Activated CD8-positive, alpha-beta memory T cell treated with anti-CD3 and anti-CD28 coated beads, Interleukin-2, amount 50 U/mL, for 24 hours (primary cell): ENCODE data around the gene SYT1.

Experiments used
- DNase-seq: peaks from one replicate; pipeline ENCODE4 v3.0.0-alpha.2; 2020; ENCODE audit errors: extremely low read depth

Gene SYT1

GRCh38 chr12:79294590-79294989 lies 430.0 kb downstream of the SYT1 start:
- DNase-seq, result no peak

DNA sequence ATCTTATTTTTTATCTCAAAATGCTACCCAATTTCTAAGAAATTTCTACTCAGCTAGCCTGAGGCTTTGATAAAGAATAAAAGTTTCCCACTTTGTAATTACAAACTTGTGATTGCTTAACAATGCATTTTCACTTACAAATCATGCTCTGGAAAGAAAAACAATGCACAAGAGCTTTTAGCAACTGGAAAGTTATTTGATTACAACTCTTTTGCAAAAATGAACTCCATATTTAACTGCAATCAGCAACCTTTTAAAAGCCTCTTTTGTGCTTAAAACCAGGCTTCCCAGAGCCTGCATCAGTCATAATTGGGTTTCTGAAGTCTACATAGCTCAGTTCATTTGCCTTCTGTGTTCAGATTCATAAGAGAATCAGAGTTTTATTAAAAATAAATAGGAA lies 431.0 kb downstream of the SYT1 start:
- DNase-seq, result no peak

- no peak for DNase-seq
Measured at GRCh38 chr12:79296133-79296532, 431.6 kb downstream of the SYT1 start.

DNA sequence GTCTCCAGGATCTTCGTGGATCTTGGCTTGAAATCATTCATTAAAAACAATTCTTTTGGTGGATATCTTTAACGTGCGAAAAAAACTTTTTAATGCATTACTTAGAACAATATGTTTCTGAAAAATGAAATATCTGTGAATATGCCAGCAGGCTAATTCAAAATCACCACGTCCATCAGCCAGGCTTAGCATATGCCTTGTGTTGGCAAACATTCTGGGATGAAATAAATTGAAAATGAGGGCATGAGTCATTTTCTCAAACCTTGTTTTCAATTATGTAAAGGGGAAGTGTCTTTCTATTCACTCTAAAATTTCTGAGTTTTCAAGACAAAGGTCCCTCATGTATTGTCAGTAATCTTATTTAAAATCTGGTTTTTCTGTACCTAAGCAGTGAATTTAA lies 432.3 kb downstream of the SYT1 start:
- DNase-seq, result no peak

DNA sequence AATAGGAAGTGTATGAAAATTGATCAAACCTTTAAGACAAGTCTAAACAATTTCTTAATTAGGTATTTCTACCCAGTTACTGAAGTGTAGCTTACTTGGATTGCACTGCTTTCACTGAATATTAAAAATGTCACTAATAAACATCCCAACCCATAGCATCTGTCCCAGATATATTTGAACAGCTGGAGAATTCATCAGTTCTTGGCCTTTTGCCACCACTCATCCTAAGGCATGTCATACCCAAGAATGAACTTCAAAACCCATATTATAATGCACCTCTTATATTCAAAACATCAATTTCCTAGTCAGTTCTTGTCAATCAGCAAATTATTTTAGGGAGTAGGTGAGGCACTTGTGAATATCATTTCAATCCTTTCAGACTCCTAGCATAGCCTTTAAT lies 433.9 kb downstream of the SYT1 start:
- DNase-seq, result no peak

- no peak for DNase-seq
Measured at GRCh38 chr12:79299447-79300198, 435.0 kb downstream of the SYT1 start.

DNA sequence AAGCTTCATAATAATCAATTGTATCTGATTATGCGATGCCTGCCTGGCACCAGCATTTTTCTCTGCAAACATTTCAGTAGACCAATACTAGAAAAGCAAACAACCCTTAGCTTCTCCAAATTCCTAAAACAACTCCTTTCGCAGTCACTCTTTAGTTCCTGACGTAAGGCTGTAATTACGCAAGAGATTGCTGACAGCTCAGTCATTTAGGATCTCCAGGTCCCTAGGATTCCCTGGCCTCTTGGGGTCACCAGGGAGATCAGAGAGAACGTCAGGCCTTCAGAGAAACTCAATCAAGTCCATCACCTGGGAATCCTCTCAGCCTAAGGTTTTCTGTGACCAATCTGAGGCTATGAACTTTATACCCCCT lies 435.6 kb downstream of the SYT1 start:
- no peak for DNase-seq

- DNase-seq, result no peak
Measured at GRCh38 chr12:79301181-79301580, 436.6 kb downstream of the SYT1 start.

- no peak for DNase-seq
Measured at GRCh38 chr12:79302162-79302814, 437.7 kb downstream of the SYT1 start.

DNA sequence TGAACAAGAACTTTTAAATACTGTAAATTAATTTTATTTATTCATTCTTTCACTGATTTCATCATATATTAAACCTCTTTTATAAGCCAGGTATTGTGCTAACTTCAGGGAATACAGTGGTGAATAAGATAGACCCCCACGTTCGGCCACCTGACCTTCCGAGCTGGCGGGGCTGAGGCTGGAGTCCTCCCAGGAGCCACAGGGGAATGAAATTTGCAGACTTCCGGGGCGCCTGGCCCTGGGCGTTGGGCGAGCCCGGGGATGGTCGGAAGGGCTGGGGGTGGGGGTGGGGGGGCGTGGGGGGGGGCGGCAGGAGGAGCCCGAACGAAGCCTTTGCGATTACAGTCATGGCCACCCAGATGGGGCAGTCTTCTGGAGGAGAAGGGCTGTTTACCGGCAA lies 442.8 kb downstream of the SYT1 start:
- no peak for DNase-seq

DNA sequence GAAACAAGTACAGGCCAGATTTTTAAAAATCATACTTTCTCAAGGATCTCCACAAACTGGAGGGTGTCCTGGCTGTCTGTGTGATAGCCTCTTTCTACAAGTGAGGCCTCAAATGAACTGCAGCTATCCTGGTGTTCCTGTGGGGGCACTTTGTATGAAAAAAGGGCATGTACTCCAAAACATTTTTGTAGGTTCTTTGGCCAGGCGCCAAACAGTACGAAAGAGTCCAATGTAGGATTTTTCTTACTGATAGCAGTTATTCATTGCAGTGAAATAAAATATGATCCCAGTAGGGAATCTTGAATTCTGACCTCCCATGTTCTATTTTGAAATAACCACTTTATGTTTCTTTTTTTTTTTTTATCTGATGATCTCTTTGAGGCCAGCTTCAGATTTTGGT lies 444.5 kb downstream of the SYT1 start:
- no peak for DNase-seq

DNA sequence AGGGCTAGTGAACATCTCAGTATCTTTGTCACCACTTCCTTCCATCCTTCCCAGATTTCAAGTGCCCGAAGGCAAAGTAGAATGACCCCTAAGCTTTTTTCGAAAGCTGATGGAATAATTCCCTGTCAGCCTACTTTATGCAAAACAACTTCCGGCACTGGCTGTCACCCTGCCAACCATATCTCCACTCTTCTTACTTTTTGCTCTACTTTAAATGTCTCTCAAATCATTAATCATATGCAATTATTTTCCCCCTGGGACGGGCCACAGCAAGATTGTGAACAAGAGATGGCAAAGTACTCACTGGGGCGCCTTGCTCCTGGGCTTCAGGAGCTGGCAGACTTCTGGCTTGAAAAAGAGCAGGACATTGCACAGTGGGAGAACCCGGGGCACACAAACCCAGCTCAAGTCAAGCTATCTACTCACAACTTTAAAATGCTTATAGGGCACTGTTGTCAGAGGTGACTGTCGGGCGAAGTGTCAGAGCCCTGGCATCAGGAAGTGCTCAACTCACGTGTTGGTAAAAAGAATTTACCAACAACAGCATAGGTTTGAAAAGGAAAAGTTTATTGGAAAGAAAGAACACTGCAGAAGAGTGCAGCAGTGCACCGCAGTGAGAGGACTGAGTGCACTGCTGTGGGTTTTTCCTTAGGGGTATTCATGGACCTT lies 452.7 kb downstream of the SYT1 start:
- no peak for DNase-seq

- DNase-seq, result no peak
Measured at GRCh38 chr12:79322905-79323304, 458.3 kb downstream of the SYT1 start.

- no peak for DNase-seq
Measured at GRCh38 chr12:79324571-79324970, 460.0 kb downstream of the SYT1 start.

- DNase-seq, result no peak
Measured at GRCh38 chr12:79326222-79326621, 461.6 kb downstream of the SYT1 start.

GRCh38 chr12:79326663-79327062 lies 462.1 kb downstream of the SYT1 start:
- no peak for DNase-seq

DNA sequence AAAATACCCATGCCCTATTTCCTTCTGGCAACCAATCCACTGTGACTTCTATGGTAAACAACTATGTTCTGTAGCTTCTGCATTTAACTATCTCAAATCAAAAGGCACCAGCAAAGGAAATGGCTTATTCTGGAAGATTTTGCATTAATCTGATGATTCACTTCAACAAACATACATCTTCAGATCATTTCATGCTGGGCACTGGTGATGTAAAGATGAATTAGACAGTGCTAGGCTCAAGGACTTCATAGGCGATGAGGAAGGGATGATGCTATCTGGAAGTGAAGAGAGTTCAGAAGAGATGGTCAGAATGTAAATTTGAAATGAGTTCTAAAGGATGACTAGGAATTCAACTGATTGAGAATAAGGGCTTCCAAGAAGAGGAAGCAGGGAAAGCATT lies 462.9 kb downstream of the SYT1 start:
- no peak for DNase-seq

DNA sequence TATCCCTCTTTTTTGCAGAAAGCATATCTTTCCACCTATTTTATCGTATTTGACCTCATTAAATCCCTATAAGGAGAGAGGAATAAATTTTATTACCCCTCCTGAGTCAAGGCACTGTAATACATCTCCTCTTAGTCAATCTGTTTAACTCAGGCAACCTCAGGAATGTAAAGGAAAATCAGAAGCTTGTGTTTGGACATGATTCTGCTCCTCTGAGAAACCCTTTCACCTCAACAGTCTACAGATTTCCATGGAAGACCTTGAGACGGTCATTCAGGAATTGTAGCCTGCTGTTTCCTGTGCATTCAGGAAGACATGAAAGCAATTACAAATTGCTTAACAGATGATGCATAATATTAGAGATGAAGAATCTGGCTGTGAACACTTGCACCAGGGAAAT lies 465.4 kb downstream of the SYT1 start:
- no peak for DNase-seq

DNA sequence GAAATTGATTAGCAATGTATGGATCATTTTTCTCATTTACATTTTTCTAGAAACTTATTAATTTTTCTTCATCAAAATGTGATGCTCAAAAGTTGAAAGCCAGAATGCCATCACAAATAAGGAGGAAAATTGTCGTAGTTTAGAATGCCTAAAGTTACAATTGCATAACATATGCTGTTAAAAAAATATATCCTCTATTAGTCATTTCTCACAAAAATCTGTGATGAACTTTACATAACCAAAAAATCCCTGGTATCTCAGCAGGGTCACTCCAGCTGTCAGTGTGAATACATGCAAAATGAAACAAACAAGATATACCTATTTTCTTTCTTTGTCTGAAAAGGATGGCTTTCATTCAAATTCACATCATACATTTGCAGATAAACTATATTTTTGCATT lies 467.3 kb downstream of the SYT1 start:
- DNase-seq, result no peak

DNA sequence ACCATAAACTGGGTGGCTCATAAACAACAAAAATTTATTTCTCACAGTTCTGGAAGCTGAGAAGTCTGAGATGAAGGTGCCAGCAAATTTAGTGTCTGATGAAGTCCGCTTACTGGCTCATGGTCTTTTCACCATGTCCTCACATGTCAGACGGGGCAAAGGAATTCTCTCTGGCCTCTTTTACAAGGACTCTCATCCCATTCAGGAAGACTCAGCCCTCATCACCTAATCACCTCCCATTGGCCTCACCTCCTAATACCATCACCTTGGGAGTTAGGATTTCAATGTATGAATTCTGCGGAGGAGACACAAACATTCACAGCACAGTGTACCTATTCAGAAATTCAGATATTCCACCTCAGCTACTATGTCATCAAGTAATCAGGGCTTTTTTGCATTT lies 468.6 kb downstream of the SYT1 start:
- no peak for DNase-seq

GRCh38 chr12:79337662-79338290 lies 473.2 kb downstream of the SYT1 start:
- no peak for DNase-seq
